ENCODE measurements around the gene POLA2.
A peak's percentile ranks its signal among the peaks of the same experiment; 100 is the strongest.

Gene POLA2

DNA sequence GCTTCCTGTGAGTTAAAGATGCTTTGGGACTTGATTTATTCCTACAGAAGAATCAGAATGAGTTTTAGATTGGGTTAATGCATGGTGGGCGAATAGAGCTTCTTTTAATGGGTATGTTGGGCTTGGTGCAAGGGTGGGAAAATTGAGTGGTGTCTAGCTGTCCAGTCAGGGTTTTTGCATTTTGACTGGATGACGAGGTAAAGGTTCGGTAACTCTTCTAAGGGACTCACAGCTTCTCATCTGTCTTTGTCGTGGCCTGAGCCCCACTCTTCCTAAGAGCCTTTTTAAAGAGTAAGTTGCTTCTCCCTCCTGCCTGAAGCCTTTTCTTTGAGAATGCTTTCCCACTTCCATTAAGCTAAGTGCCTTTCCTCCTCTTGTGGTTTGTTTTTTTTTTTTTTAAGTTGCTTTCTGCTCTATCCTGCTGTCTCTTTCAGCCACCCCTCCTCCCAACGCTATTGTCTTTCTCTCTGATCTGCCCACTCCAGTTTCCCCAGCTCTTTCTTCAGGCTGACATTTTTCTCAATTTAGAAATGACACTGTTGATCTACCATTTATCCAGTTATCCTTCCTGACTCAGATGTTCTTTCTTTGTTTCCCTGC is 73.0 kb downstream of the POLA2 start:
- Histone ChIP-seq H3K36me3 (ENCODE audit: control insufficient read depth, insufficient read depth, low read length) (peaks cover 4% of the 10 kb centered on the region), H3K4me3 (replicated peaks; ENCODE audit: low read depth, low read length) (peak overlapping the region; percentile 99), H3K27me3 (replicated peaks; ENCODE audit: control insufficient read depth, insufficient read depth, low read length) (no peaks in the 10 kb centered on the region)
- TF ChIP-seq, protein P1, sequence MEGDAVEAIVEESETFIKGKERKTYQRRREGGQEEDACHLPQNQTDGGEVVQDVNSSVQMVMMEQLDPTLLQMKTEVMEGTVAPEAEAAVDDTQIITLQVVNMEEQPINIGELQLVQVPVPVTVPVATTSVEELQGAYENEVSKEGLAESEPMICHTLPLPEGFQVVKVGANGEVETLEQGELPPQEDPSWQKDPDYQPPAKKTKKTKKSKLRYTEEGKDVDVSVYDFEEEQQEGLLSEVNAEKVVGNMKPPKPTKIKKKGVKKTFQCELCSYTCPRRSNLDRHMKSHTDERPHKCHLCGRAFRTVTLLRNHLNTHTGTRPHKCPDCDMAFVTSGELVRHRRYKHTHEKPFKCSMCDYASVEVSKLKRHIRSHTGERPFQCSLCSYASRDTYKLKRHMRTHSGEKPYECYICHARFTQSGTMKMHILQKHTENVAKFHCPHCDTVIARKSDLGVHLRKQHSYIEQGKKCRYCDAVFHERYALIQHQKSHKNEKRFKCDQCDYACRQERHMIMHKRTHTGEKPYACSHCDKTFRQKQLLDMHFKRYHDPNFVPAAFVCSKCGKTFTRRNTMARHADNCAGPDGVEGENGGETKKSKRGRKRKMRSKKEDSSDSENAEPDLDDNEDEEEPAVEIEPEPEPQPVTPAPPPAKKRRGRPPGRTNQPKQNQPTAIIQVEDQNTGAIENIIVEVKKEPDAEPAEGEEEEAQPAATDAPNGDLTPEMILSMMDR (IDR thresholded peaks at IDR 0.05; ENCODE audit: insufficient read depth, low read length, poor library complexity, severe bottlenecking), result no peak
- DNase-seq (ENCODE audit: extremely low read depth, insufficient read length), result no peak

GRCh38 chr11:65338676-65339075 is 76.9 kb downstream of the POLA2 start:
- DNase-seq (ENCODE audit: extremely low read depth, insufficient read length), result no peak
- H3K4me3 ChIP-seq (replicated peaks; ENCODE audit: low read depth, low read length), result no peak overlapping the region
- peaks cover 26% of the 10 kb centered on the region for H3K36me3 ChIP-seq (ENCODE audit: control insufficient read depth, insufficient read depth, low read length)
- no peaks in the 10 kb centered on the region for H3K27me3 ChIP-seq (replicated peaks; ENCODE audit: control insufficient read depth, insufficient read depth, low read length)
- TF ChIP-seq, protein P1 (IDR thresholded peaks at IDR 0.05; ENCODE audit: insufficient read depth, low read length, poor library complexity, severe bottlenecking), result no peak

- Histone ChIP-seq H3K36me3 (ENCODE audit: control insufficient read depth, insufficient read depth, low read length) (peaks cover 40% of the 10 kb centered on the region), H3K27me3 (replicated peaks; ENCODE audit: control insufficient read depth, insufficient read depth, low read length) (no peaks in the 10 kb centered on the region), H3K4me3 (replicated peaks; ENCODE audit: low read depth, low read length) (no peak overlapping the region)
- TF ChIP-seq, protein P1 (IDR thresholded peaks at IDR 0.05; ENCODE audit: insufficient read depth, low read length, poor library complexity, severe bottlenecking), result no peak
- no peak for DNase-seq (ENCODE audit: extremely low read depth, insufficient read length)
Observed at GRCh38 chr11:65340226-65340625, 78.5 kb downstream of the POLA2 start.

DNA sequence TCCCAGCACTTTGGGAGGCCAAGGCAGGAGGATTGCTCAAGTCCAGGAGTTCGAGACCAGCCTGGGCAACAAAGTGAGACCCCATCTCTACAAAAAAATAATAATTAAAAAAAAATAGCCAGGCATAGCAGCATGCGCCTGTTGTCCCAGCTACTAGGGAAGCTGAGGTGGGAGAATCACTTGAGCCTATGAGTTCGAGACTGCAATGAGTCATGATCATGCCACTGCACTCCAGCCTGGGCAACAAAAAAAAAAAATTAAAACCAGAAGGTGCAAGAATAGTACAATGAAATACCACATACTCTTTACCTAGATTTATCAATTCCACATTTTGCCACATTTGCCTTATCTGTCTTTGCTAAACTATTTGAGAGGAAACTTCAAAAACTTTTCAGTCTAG is 80.1 kb downstream of the POLA2 start:
- H3K4me3 ChIP-seq (replicated peaks; ENCODE audit: low read depth, low read length), result no peak overlapping the region
- TF ChIP-seq, protein P1 (IDR thresholded peaks at IDR 0.05; ENCODE audit: insufficient read depth, low read length, poor library complexity, severe bottlenecking), result no peak
- peaks cover 50% of the 10 kb centered on the region for H3K36me3 ChIP-seq (ENCODE audit: control insufficient read depth, insufficient read depth, low read length)
- DNase-seq (ENCODE audit: extremely low read depth, insufficient read length), result no peak
- no peaks in the 10 kb centered on the region for H3K27me3 ChIP-seq (replicated peaks; ENCODE audit: control insufficient read depth, insufficient read depth, low read length)

All from GM06990 (cell line).